GM12873 (cell line): ENCODE results near the gene PADI4.

Source experiments
- TF ChIP-seq, protein P1 (sequence below): IDR thresholded peaks from 2 replicates; pipeline ENCODE4 v1.5.1; 2012; ENCODE audit warnings: low read depth, mild to moderate bottlenecking, moderate library complexity, low read length, control low read depth; ENCODE audit not compliant: insufficient read depth; ENCODE audit errors: missing control alignments

Gene PADI4

DNA sequence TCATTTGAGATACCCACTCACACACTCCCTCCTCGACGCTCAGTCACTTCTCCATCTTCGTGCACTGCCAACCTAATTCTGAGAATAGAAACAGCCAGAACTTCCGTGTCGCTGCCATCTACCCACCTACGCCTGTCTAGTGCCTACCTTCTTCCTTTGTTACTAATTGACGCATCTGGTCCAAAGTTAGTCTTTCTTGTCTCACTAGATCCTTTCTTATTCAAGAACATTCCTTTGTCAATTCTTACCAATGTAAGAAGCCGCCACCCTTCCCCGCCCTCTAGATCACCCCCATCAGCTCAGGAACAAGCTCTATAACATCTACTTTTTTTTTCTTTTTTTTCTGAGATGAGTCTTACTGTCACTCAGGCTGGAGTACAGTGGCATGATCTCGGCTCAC lies 67.7 kb downstream of the PADI4 start:
- TF ChIP-seq, protein P1, sequence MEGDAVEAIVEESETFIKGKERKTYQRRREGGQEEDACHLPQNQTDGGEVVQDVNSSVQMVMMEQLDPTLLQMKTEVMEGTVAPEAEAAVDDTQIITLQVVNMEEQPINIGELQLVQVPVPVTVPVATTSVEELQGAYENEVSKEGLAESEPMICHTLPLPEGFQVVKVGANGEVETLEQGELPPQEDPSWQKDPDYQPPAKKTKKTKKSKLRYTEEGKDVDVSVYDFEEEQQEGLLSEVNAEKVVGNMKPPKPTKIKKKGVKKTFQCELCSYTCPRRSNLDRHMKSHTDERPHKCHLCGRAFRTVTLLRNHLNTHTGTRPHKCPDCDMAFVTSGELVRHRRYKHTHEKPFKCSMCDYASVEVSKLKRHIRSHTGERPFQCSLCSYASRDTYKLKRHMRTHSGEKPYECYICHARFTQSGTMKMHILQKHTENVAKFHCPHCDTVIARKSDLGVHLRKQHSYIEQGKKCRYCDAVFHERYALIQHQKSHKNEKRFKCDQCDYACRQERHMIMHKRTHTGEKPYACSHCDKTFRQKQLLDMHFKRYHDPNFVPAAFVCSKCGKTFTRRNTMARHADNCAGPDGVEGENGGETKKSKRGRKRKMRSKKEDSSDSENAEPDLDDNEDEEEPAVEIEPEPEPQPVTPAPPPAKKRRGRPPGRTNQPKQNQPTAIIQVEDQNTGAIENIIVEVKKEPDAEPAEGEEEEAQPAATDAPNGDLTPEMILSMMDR, result no peak

DNA sequence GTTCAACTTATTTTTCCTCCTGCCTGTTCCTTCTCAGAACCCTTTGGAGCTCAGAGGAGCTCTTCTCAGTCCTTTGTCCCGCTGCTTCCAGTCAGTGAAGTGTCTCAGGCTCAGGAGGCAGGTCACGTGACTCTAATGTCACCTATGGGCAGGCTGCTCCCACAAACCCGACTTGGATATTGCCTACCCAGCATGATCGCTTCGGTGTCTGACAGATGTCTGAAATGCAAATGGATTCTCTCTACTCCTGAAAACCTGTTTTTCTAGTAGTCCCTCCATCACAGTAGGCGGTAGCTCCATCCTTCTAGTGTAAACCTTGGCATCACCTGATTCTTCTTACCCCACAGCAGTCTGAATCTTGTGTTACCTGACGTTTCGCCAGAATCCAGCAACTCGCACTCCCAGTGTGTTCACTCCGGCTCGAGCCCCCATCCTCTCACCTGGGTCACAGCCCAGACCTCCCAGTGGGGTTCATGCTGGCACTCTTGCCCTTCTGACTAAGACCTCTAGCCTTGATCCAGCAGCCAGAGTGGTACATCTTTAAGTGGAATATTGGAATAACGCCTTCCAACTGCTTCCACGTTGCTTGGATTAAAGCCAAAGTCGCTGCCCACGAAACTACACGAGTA lies 69.4 kb downstream of the PADI4 start:
- TF ChIP-seq, protein P1, result no peak

DNA sequence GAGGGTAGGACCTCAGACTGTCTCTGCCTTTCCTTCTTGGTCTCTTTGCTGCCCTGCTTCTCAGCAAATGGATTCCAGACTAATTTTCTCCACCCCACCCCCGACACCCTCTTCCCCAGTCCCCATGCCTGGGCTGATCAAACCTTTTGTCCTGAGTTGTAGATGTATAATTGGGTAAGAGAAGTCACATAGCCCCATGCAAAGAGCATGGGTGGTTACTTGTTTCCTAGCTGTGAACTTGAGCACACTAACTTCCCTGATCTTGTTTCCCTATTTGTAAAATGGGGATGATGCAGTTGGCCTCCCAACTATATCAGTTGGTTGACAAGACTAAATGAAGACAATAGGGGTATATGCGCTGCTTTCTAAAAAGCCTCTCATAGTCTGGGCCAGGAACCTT lies 73.2 kb downstream of the PADI4 start:
- TF ChIP-seq, protein P1, result no peak

DNA sequence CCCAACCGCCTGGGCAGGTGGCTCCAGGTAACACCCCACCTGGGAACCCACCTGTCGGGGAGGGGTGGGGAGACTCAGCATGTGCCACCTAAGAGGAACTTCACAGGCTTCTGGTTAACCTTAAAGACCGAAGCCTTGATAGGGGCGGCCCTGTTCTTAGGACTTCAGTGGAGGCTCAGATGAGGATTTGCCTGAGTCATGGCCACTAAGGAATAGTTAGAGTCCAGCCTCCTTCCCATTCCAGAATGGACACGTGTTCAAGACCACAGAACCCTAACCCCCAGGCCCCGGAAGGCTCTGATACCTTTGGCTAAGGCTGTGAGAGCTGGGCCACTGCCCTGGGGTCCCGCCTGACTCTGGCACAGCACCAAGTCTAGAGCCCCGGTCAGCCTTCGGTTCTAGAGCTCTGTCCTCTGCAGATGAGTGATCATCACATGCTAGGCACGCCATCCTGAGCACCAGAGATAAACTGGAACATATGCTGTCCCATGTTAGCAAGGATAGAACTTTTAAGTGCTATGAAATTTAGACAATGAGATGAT lies 84.3 kb downstream of the PADI4 start:
- TF ChIP-seq, protein P1, result no peak

DNA sequence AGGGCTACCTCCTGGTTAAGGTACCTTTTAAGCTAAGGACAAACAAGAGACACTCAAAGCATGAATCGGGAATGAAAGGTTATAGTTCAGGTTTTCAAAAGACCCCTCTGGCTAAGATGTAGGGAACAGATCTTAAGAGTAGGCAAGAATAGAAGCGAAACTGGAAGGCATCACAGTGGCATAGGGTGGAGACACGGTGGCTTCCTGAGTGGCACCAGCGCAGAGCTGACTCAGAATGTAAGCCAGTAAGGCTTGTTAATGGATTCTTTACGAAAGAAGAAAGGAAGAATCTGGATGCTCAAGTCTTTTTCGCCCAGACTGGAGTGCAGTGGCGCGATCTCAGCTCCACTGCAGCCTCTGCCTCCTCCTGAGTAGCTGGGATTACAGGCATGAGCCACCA lies 85.2 kb downstream of the PADI4 start:
- TF ChIP-seq, protein P1, result no peak

DNA sequence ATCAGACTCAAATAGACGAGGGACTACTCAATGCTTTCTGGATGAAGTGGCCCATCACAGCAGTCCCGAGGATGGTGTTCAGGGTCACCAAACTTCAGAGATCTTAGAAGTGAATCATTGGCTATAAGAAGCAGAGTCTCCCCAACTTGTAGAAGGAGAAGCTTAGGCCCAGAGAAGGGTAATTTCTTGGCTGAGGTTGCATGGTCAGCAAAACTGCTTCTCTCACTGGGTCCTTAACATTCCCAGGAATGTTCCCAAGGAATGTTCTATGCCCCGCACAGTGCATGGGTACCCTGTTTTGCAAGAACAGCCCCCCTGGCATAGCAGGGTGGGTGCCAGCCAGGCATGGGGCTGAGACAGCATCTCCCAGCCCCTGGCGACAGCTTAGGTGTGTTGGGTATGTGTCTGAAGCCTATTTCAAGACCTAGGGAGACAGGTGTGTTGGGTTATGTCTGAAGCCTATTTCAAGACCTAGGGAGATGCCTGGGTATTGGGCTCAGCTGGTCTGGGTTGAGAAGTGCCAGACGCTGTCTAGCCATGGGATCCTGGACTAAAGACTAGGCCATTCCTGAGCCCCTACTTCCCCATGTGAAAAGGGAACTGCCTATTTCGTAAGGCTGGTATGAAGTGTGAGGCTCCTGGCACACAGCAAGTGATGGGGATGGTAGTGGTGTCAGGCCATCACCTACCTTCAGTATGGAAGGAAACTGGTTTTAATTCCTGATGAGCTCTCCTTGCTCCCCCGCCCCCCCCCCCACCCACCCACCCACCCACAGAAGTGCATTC lies 90.1 kb downstream of the PADI4 start:
- TF ChIP-seq, protein P1, result no peak

DNA sequence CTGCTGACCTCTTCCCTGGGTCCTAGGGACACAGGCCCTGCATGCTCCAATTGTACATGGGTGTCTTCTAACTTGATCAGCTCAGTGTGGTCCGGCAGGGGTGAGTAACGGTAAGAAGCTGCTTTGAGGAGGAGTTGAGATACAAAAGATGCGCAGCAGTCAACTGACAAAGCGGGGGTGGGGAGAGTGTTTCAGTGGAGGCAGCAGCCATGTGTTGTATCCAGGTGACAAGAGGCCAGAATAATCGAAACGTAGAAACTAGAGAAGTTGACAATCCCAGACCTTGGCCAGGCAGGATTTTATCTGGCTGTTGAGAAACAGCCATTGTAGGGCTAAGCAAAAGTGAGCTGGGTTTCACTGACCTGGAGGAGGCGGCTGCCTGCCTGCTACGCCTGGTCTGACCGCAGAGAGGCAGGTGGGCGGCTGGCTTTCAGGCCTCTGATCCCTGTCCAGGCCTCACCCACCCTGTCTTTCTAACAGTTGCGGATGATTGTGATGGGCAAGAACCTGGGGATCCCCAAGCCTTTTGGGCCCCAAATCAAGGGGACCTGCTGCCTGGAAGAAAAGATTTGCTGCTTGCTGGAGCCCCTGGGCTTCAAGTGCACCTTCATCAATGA lies 92.8 kb downstream of the PADI4 start:
- TF ChIP-seq, protein P1, result no peak
